Left lung (tissue), 10 donors: ENCODE measurements around the gene GRM1. TPM values are rescaled to one million over a fixed set of nuclear protein-coding genes. Genes with fewer than 3 reads are reported as not detected.

Experiments
- ATAC-seq: fragments of 200-7000 bp; cut with Tn5 transposase; one replicate; pipeline ENCODE4 v1.9.1; 2020; ENCODE audit warnings: moderate library complexity
- DNase-seq, 4 donors: peaks; one replicate each; pipeline ENCODE4 v3.0.0-alpha.2; 2013 to 2020
- H3K27ac ChIP-seq, 2 donors: fragments of 200-600 bp; sonication (generic) in 1 of 2; one replicate each; pipeline versions ENCODE4 v1.5.0 to v1.8.0; 2020 to 2021
- H3K27me3 ChIP-seq, 2 donors: fragments of 200-600 bp; sonication (generic) in 1 of 2; one replicate each; pipeline versions ENCODE4 v1.5.0 to v1.8.0; 2020 to 2021
- H3K36me3 ChIP-seq, 2 donors: fragments of 200-600 bp; sonication (generic) in 1 of 2; one replicate each; pipeline versions ENCODE4 v1.5.0 to v1.8.0; 2020 to 2021
- H3K4me1 ChIP-seq, 2 donors: fragments of 200-600 bp; one replicate each; pipeline ENCODE4 v1.8.0; 2021
- H3K4me3 ChIP-seq, 2 donors: fragments of 200-600 bp; sonication (generic) in 1 of 2; one replicate each; pipeline versions ENCODE4 v1.5.0 to v1.8.0; 2020 to 2021; ENCODE audit warnings: mild to moderate bottlenecking in 1 of 2
- H3K9me3 ChIP-seq, 2 donors: fragments of 200-600 bp; sonication (generic) in 1 of 2; one replicate each; pipeline versions ENCODE4 v1.5.0 to v1.8.0; 2020 to 2021
- intact Hi-C, 2 donors: fragments of 100-400 bp; cut with DNase I; formaldehyde crosslinking; loops; one replicate each; pipeline versions ENCODE4 v1.11.2 to v1.14.2; 2022
- polyA plus RNA-seq, 6 donors: library from polyadenylated mRNA; unstranded; fragments of 120-200 nt; gene quantifications; one replicate each; pipeline ENCODE4 v1.2.1, GENCODE V29; 2013; ENCODE audit not compliant: insufficient read length in 6 of 6
- total RNA-seq, 2 donors: library from RNA; stranded (reverse); fragmentation: NEBNext Ultra II Directional; extraction: Animal tissue kit (Norgen Biotek cat#: 25700); gene quantifications; one replicate each; pipeline ENCODE4 v1.2.1, GENCODE V29; 2021
- TF ChIP-seq, protein P1 (sequence below), 2 donors: fragments of 200-600 bp; sonication (generic) in 1 of 2; IDR thresholded peaks; one replicate each; pipeline versions ENCODE4 v1.5.0 to v1.8.0; 2021; ENCODE audit warnings: antibody characterized with exemption in 2 of 2
- donor health status: DM: no; HTN: yes; CAD: no.
- donor health status: DM: no; HTN: no; CAD: no.

Gene GRM1
- total and polyA plus RNA-seq, 8 donors = 0.04 to 0.10 (median 0.07) TPM; not detected in 1

DNA sequence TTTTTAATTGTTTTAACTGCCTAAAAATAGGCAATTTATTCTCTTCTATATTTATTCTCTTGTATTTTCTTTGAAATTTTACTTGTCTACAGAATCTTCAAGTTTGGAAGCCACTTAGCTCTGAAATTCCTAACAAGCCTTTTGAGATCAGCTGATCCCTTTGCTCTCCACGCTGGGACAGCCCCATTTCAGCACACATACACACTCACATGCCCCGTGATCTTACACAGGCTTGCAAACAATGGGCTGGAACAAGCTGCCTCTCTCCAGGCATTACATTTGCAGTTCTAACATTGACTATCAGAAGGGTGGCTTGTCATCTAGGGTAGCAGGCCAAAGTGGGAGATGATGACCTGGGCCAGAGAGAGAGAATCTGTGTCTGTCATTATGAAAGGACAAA, 452.7 kb downstream of the GRM1 start:
- ATAC-seq (peak; percentile 45), DNase-seq (no peak)
- intact Hi-C loops = no loop called here
- peaks cover 0 to 12% of the 10 kb centered on the region in 2 donors for H3K9me3 ChIP-seq
- H3K4me1 ChIP-seq = no peaks in the 10 kb centered on the region
- H3K27ac ChIP-seq = no peak overlapping the region
- TF ChIP-seq, protein P1, sequence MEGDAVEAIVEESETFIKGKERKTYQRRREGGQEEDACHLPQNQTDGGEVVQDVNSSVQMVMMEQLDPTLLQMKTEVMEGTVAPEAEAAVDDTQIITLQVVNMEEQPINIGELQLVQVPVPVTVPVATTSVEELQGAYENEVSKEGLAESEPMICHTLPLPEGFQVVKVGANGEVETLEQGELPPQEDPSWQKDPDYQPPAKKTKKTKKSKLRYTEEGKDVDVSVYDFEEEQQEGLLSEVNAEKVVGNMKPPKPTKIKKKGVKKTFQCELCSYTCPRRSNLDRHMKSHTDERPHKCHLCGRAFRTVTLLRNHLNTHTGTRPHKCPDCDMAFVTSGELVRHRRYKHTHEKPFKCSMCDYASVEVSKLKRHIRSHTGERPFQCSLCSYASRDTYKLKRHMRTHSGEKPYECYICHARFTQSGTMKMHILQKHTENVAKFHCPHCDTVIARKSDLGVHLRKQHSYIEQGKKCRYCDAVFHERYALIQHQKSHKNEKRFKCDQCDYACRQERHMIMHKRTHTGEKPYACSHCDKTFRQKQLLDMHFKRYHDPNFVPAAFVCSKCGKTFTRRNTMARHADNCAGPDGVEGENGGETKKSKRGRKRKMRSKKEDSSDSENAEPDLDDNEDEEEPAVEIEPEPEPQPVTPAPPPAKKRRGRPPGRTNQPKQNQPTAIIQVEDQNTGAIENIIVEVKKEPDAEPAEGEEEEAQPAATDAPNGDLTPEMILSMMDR (IDR thresholded peaks at IDR 0.05) = no peak
- no peaks in the 10 kb centered on the region for H3K36me3 ChIP-seq
- H3K27me3 ChIP-seq = no peaks in the 10 kb centered on the region
- H3K4me3 ChIP-seq = no peak overlapping the region

DNA sequence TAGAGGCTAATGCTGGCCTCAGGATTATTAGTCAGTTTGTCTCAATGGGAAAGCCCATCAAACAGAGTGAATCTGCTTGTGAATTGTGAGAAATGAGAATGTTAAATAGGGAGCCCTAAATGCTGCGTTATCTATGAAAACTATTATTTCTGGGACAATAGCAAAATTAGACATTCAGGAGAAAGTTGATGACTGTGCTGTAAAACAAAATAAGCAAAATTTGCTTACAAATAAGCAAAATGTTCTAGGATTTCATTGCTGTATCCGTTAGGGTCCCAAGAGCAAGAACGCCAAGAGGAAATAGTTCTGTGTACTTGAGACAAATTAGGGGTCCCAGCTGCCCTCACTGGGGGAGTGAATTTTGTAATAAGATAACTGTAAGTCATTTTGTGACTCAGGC, 455.5 kb downstream of the GRM1 start:
- ATAC-seq = no peak
- H3K27me3 ChIP-seq = no peaks in the 10 kb centered on the region

More for the DNA sequence above, 455.5 kb downstream of the GRM1 start:
- no peak overlapping the region for H3K27ac ChIP-seq
- H3K9me3 ChIP-seq = peaks cover 0 to 7% of the 10 kb centered on the region in 2 donors
- TF ChIP-seq, protein P1 (IDR thresholded peaks at IDR 0.05) = no peak
- H3K4me3 ChIP-seq = no peak overlapping the region
- no peaks in the 10 kb centered on the region for H3K36me3 ChIP-seq
- no peaks in the 10 kb centered on the region for H3K4me1 ChIP-seq
- intact Hi-C loops = no loop called here
- no peak for DNase-seq

Other genes with a start within 250 kb of the GRM1 start
- gene FBXO30, start 214.3 kb upstream of the GRM1 start, total RNA-seq = 10 to 100 TPM in 1 of 2 donors, 1 to 10 TPM in 1; 7.7 to 11.3 TPM
- 10 to 100 TPM; 10.4 to 11.3 (median 10.9) TPM for gene FBXO30, start 214.3 kb upstream of the GRM1 start, polyA plus RNA-seq
- gene SHPRH, start 64.7 kb upstream of the GRM1 start, total RNA-seq = 10 to 100 TPM; 11.5 to 17.8 TPM
- 10 to 100 TPM; 18.0 to 27.1 (median 22.0) TPM for gene SHPRH, start 64.7 kb upstream of the GRM1 start, polyA plus RNA-seq